OCI-LY3 (cell line): ENCODE results near the gene ZXDC.

Experiments
- H2AFZ ChIP-seq: fragments of 200-600, 300-600 bp; shearing (Covaris generic); 2 replicates; pipeline ENCODE4 v1.6.0; 2014; ENCODE audit warnings: antibody characterized with exemption, low read depth, low read length
- H3K27ac ChIP-seq: fragments of 200-600, 300-600 bp; sonication (generic); 2 replicates; pipeline ENCODE4 v1.5.1; 2014; ENCODE audit warnings: mild to moderate bottlenecking, low read length, moderate library complexity, mixed read lengths
- H3K27me3 ChIP-seq: fragments of 200-600, 300-600 bp; sonication (generic); 2 replicates; pipeline ENCODE4 v1.6.1; 2014; ENCODE audit warnings: low read depth, low read length, mixed read lengths
- H3K36me3 ChIP-seq: fragments of 200-600, 300-600 bp; sonication (generic); replicated peaks from 2 replicates; pipeline ENCODE3; 2014; ENCODE audit warnings: low read depth, low read length, mixed read lengths
- H3K4me1 ChIP-seq: fragments of 300-600, 200-600 bp; sonication (generic); 2 replicates; pipeline ENCODE4 v1.6.1; 2014; ENCODE audit warnings: low read length, mixed read lengths
- H3K4me2 ChIP-seq: fragments of 200-600, 300-600 bp; sonication (generic); 2 replicates; pipeline ENCODE4 v1.6.1; 2014; ENCODE audit warnings: low read length, mixed read lengths
- H3K4me3 ChIP-seq: fragments of 300-600, 200-600 bp; sonication (generic); 2 replicates; pipeline ENCODE4 v1.5.1; 2014; ENCODE audit warnings: antibody characterized with exemption, mild to moderate bottlenecking, low read length, moderate library complexity
- H3K79me2 ChIP-seq: fragments of 300-600, 200-600 bp; shearing (Covaris generic); 2 replicates; pipeline ENCODE4 v1.6.1; 2014; ENCODE audit warnings: mild to moderate bottlenecking, low read length, mixed read lengths
- H3K9ac ChIP-seq: fragments of 300-600, 200-600 bp; shearing (Covaris generic); 2 replicates; pipeline ENCODE4 v1.6.0; 2014; ENCODE audit warnings: mild to moderate bottlenecking, low read length, moderate library complexity
- H3K9me3 ChIP-seq: fragments of 200-600, 300-600 bp; shearing (Covaris generic); 2 replicates; pipeline ENCODE4 v1.6.1; 2014; ENCODE audit warnings: low read length, mixed read lengths; ENCODE audit not compliant: insufficient read depth
- H4K20me1 ChIP-seq: fragments of 200-600, 300-600 bp; sonication (generic); 2 replicates; pipeline ENCODE4 v1.6.1; 2016; ENCODE audit warnings: low read length, mixed read lengths; ENCODE audit not compliant: insufficient read depth
- EZH2phosphoT487 ChIP-seq: fragments of 200-600 bp; shearing (Covaris generic); IDR thresholded peaks from 2 replicates; pipeline ENCODE4 v1.6.1; 2018; ENCODE audit warnings: antibody characterized with exemption, mixed run types, low read depth
- TF ChIP-seq, protein P1 (sequence below): fragments of 200-600, 300-600 bp; sonication (generic); IDR thresholded peaks from 2 replicates; pipeline ENCODE4 v1.5.1; 2014; ENCODE audit warnings: antibody characterized with exemption, low read length, low read depth

ZXDC gene

GRCh38 chr3:126422571-126423091, 53.1 kb downstream of the ZXDC start:
- H3K4me1 ChIP-seq: no peaks in the 10 kb centered on the region
- no peak overlapping the region for H2AFZ ChIP-seq
- no peak overlapping the region for H3K4me2 ChIP-seq
- H3K27me3 ChIP-seq: no peaks in the 10 kb centered on the region
- H3K36me3 ChIP-seq: peaks cover 7% of the 10 kb centered on the region
- no peaks in the 10 kb centered on the region for H4K20me1 ChIP-seq
- no peak overlapping the region for H3K4me3 ChIP-seq
- H3K9me3 ChIP-seq: no peaks in the 10 kb centered on the region; the same call in 1 of the 2 replicates
- H3K27ac ChIP-seq: no peak overlapping the region
- TF ChIP-seq, protein P1, sequence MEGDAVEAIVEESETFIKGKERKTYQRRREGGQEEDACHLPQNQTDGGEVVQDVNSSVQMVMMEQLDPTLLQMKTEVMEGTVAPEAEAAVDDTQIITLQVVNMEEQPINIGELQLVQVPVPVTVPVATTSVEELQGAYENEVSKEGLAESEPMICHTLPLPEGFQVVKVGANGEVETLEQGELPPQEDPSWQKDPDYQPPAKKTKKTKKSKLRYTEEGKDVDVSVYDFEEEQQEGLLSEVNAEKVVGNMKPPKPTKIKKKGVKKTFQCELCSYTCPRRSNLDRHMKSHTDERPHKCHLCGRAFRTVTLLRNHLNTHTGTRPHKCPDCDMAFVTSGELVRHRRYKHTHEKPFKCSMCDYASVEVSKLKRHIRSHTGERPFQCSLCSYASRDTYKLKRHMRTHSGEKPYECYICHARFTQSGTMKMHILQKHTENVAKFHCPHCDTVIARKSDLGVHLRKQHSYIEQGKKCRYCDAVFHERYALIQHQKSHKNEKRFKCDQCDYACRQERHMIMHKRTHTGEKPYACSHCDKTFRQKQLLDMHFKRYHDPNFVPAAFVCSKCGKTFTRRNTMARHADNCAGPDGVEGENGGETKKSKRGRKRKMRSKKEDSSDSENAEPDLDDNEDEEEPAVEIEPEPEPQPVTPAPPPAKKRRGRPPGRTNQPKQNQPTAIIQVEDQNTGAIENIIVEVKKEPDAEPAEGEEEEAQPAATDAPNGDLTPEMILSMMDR: no peak
- TF ChIP-seq EZH2phosphoT487: no peak
- H3K9ac ChIP-seq: no peak overlapping the region
- H3K79me2 ChIP-seq: no peaks in the 10 kb centered on the region

GRCh38 chr3:126422121-126422520, 53.6 kb downstream of the ZXDC start:
- Histone ChIP-seq H3K9ac (no peak overlapping the region), H3K36me3 (peaks cover 2% of the 10 kb centered on the region), H3K27me3 (no peaks in the 10 kb centered on the region), H3K9me3 (no peaks in the 10 kb centered on the region; the same call in 1 of the 2 replicates), H3K4me1 (no peaks in the 10 kb centered on the region), H4K20me1 (no peaks in the 10 kb centered on the region), H3K27ac (no peak overlapping the region), H3K4me2 (no peak overlapping the region), H2AFZ (no peak overlapping the region), H3K79me2 (no peaks in the 10 kb centered on the region), H3K4me3 (no peak overlapping the region)
- TF ChIP-seq, protein P1: no peak
- TF ChIP-seq EZH2phosphoT487: no peak

GRCh38 chr3:126421573-126422119, 54.0 kb downstream of the ZXDC start:
- no peak overlapping the region for H2AFZ ChIP-seq
- H3K27me3 ChIP-seq: no peaks in the 10 kb centered on the region
- no peak for TF ChIP-seq EZH2phosphoT487
- TF ChIP-seq, protein P1: no peak
- H3K4me3 ChIP-seq: no peak overlapping the region
- H3K4me2 ChIP-seq: no peak overlapping the region
- no peaks in the 10 kb centered on the region for H3K79me2 ChIP-seq
- no peaks in the 10 kb centered on the region for H3K4me1 ChIP-seq
- no peaks in the 10 kb centered on the region for H4K20me1 ChIP-seq
- no peaks in the 10 kb centered on the region for H3K36me3 ChIP-seq
- H3K9ac ChIP-seq: no peak overlapping the region
- H3K27ac ChIP-seq: no peak overlapping the region
- H3K9me3 ChIP-seq: no peaks in the 10 kb centered on the region; the same call in 1 of the 2 replicates

- Histone ChIP-seq H3K36me3 (no peaks in the 10 kb centered on the region), H3K79me2 (no peaks in the 10 kb centered on the region), H3K27ac (no peak overlapping the region), H3K9me3 (no peaks in the 10 kb centered on the region), H3K4me1 (no peaks in the 10 kb centered on the region), H3K27me3 (no peaks in the 10 kb centered on the region), H3K4me2 (no peak overlapping the region), H3K9ac (no peak overlapping the region), H3K4me3 (no peak overlapping the region), H2AFZ (no peak overlapping the region), H4K20me1 (no peaks in the 10 kb centered on the region)
- TF ChIP-seq, protein P1: no peak
- TF ChIP-seq EZH2phosphoT487: no peak
Observed at GRCh38 chr3:126419886-126420786, 55.6 kb downstream of the ZXDC start.
